ENCODE data around the gene P4HTM.
"Not testable (repeated sequence)": the region's sequence is repeated elsewhere in the genome, so short reads cannot be mapped to it uniquely, and the experiment has no call there.

P4HTM gene

DNA sequence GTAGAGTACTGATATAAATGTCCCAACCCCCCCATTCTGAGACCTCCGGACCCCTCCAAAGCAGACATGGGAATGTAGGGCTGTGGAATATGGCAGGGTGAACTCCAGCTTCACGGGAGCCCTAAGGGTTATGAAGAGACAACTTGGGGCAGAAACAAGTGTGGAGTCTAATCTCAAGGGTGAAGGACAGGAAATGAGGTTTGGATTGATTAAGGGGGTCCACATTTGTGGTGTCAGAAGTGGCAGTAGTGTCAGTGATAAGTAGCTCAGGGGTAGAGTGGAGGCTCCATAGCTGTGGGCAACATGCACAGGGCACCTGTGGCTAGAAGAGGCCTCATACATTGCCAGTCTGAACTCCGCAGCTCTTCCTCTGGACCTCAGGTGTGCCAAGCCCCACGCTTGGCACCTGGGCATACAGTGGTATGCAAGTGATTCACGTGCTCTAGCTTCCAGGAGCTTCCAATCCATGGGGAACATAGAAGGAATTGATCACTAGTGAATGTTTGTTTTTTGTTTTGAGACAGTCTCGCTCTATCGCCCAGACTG lies 4.1 kb upstream of the P4HTM start:
- DNase-seq = no peak

DNA sequence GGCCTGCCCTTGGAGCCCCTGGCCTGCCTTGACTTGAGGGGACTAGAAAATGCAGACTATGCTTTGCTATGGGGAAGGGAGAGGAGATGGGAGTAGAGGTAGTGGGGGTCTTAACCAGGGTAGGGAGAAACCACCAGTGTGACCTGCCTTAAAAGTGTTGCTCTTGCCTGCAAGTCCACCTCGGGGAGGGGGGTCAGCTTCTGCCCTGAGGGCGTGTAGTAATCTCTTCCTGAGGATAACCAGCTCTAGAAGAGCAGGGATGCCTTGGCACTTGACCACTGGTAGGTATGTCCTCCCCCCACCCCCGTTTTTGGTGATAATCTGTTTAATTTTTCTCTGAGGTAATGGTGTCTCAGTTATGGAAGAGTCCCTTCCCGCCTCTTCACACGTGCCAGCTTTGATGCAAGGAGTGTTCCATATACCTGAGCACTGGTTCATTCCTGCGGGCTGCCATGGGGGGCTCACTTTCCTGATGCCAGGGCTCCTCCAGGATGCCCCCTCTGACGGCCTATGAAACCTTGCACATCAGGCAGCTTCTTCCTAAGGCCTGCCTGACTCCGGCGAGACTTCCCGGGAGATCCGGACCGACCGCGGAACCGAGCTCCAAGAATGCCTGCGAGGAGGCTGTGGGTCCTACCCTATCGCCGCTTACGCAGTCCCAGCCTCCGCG lies 780 bp upstream of the P4HTM start:
- no peak for DNase-seq

- no peak for DNase-seq
Measured at GRCh38 chr3:48990636-48991469, 812 bp downstream of the P4HTM start.

- DNase-seq = no peak
Measured at GRCh38 chr3:48991851-48992545, 2.0 kb downstream of the P4HTM start.

DNA sequence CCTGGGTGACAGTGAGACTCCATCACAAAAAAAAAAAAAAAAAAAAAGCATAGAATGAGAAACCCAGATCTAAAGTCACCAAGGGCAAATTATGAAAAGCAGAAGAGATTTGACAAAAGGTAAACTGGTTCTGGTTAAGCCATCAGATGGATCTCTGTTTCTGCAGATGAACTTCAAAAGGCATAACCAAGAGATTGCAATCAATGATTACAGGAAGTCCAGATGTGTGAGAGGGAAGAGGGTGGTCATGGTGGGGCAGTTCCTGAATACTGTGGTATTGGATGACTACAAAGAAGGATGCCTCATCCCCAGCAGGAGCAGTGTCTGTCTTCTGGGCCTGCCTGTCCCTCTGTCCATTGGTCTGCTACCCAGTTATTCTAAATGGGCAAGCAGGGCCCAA lies 3.8 kb downstream of the P4HTM start:
- DNase-seq = no peak

GRCh38 chr3:48996640-48997039 lies 6.6 kb downstream of the P4HTM start:
- no peak for DNase-seq

DNA sequence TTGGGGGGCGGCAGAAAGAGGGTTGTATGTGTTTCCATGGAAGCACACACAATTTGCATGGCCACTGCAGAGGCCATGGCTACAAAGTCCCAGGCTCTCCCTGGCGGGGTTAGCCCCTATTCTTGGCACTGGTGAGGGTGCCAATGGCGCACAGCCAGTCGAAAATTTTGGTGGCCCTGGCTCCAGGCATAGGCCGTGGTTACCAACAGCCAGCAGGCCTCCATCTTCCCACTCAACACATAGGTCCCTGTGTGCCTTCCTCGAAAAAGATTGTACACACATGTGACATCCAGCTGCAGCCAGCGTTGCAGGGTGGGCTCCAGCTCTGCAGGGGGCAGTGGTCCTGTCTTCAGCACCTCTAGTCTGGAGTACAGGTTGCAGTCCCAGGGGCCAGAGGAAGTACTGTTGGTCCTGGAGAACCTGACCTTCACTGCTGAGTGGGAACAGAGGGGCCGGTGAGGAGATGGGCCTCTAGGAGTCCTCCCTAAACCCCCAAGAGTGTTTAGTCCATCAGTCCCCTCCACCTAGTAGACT lies 7.1 kb downstream of the P4HTM start:
- no peak for DNase-seq

DNA sequence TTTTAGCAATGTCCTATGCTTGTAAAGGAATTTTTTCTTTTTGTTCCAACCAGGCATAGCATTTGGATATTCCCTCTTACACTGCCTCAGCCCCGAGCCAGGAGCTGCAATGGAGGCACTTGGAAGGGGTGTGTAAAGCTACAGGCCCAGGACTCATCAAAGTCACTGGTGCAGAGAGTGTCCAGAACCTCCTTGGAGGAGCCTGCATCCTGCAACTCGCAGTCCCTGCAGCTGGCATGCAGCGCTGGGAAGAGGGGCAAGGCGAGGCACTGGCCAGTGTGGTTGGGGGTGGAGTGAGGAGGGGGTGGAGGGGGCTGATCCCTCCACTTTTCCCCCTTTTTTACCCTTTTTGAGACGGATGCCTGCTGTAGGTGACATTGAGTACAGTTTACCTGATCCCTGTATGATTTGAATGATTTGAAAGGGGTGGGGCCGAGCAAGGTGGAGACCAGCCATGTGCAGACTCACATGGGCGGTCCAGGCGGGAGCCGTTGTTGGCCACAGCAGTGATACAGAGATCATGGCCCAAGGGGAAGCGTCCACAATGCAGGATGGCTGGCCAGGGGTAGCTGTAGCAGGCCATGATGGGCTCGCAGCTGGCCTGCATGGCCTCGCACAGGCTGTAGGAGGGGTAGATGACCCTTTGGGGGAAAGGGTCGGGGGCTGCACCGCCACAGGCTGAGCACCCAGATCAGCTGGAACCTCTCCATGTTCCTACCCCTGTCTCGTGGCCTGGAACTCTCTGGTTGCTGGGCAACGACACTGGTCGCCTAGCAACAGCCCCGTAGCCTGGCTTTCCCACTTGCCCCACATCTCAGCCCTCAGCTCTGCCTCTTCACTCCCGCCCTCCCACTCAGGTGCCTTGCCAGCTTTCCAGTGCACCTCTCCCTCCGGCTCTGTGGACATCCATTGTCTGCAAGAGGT lies 7.9 kb downstream of the P4HTM start:
- DNase-seq = no peak

- DNase-seq = no peak
Measured at GRCh38 chr3:48999085-48999858, 9.2 kb downstream of the P4HTM start.

DNA sequence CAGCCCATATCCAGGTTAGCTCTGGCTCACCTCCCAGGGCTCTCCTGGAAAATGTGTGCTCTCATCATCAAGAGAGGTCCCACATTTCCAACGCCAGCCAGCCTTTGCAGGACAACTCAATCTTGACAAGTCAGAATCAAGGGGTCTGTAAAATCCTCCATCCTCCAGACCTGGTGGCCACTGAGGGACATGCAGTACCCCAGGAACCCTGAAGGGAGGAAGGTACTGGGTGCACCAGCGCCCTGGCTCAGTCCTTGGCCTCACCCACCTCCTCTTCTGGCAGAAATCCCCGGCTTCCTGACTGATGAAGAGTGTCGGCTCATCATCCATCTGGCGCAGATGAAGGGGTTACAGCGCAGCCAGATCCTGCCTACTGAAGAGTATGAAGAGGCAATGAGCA lies 11.1 kb downstream of the P4HTM start:
- DNase-seq = no peak

DNA sequence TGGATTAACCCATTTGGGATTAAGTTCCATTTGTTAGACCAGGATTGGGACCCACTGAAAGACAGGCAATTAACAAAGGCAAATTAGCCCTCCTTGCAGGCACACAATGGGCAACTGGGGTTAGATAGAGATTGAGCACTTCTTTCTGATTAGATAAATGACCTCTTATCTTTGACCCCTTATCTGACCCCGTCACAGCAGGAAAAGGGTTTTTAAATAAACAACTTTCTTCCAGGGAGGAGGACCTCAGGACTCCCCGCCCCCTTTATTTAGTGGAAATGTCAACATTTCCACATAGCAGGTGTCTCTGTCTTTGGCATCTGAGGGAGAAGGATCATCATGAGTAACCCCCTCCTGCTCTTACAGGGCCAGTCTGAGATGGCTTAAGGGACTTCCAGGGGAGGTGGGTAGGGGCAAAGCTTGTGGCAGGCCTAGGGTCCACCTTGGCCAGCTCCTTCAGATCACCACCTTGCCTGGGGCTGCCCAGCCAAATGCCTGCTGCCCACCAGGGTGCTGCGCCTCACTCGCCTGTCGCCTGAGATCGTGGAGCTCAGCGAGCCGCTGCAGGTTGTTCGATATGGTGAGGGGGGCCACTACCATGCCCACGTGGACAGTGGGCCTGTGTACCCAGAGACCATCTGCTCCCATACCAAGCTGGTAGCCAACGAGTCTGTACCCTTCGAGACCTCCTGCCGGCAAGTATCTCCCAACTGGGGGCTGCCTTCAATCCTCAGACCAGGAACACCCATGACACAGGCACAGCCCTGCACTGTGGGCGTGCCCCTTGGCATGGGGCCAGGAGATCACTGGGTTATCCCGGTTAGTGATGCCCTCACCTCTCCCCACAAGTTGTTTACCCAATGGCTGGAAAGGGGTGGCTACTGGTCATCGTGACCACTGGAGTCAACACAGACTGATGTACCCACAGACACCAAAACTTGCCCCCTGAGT lies 14.6 kb downstream of the P4HTM start:
- no peak for DNase-seq

- no peak for DNase-seq
Measured at GRCh38 chr3:49005303-49005680, 15.3 kb downstream of the P4HTM start.

DNA sequence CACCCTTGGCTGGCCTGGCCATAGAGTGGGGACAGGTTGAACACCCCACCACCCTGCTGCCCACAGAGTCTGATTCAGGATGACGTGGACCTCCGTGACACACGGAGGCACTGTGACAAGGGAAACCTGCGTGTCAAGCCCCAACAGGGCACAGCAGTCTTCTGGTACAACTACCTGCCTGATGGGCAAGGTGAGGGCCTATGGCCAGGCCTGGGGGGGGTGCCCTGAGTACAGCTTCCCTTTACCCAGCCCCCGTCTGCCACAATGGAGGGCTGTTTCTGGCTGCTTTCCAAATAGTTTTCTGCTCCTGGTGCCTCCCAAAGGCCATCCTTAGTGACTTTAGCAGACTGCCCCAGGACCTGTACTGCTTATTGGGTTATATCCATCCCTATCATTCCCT lies 16.0 kb downstream of the P4HTM start:
- DNase-seq = no peak

DNA sequence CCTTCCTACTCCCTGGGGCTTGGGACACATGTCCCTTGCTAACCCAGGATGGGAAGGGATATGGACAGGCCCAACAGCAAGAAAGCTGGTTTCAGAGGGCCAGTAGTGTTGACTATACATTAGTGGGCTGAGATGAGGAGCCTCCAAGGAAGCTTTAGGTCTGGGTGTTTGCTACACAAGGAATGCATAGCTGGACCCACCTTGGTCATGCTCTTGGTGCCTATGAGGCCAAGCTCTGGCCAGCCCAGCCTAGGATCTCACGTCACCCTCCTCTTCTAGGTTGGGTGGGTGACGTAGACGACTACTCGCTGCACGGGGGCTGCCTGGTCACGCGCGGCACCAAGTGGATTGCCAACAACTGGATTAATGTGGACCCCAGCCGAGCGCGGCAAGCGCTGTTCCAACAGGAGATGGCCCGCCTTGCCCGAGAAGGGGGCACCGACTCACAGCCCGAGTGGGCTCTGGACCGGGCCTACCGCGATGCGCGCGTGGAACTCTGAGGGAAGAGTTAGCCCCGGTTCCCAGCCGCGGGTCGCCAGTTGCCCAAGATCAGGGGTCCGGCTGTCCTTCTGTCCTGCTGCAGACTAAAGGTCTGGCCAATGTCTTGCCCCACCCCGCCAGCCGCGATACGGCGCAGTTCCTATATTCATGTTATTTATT lies 16.5 kb downstream of the P4HTM start:
- no peak for DNase-seq

DNA sequence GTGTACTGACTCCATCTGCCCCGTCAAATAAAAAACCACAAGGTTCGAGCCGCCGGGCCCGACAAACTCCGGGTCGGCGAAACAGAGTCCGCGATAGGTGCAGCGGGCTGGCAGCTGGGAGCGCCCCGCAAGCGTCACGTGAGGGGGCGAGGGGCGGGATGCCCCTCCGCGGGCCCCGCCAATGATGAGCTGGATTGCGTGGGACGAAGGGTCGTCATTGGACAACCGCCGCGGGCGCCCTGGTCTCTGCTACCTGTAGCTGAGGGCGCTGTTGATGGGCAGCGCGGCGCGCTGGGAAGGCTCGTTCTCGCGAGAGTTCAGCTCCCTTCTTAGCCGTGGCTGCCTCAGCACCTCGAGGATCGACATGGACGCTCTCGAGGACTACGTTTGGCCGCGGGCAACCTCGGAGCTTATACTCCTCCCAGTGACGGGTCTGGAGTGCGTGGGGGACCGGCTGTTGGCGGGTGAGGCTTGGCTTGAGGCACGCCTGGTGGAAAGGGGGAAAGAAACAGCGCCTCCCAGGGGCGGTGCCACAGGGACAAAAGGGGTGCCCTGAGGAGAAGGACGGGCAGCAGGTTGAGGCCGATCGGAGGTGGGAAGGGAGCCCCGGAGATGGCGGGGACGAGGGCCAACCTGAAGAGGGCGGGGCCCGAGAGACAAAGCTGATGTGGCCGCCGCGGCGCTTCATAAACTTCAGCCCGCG lies 17.2 kb downstream of the P4HTM start, which contains the start of gene WDR6:
Gene WDR6 (plus strand): TSS at position 324 of the 703 bp plus-strand sequence. CDS start 41 bp downstream, at position 365.
- DNase-seq = peak; percentile 74

DNA sequence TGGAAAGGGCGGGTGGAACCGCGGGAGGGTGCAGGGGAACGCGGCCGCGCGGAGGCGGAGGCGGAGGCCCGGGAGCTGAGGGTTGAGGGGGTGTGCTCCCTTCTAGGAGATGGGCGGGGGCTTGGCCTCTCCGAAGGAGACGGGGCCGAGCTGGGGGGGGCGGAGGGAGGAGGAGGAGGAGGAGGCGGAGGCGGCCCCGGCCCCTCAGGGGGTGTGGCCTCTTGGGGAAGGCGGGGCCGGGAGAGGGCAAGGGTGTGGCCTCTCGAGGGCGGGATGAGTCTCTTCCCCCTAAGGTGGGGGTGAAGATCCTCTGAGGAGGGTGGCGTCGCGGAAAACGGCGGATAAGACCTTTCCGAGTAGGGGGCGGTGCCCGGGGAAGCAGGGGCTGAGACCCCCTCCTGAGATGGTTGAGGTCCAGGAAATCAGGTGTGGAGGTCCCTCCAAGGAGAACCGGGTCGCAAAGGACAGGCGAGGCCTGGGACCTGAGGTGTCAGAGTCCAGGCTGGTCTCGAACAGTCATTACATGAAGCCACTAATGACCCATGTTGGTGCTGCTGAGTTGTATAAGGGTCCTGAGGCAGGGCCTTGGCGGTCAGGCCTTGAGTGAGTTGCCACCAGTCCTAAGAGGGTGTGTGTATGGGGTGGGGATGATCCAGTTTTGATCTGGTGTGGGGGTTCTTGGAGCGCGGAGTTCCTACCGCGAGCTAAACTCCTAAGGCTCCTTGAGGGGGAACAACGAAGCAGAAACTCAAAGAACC lies 17.9 kb downstream of the P4HTM start:
- DNase-seq = no peak

- DNase-seq = not testable (repeated sequence)
Measured at GRCh38 chr3:49008627-49009026, 18.6 kb downstream of the P4HTM start.

- no peak for DNase-seq
Measured at GRCh38 chr3:49009396-49009795, 19.4 kb downstream of the P4HTM start.
